Muscle layer of duodenum (tissue), 2 donors: Measurements from ENCODE around the gene CSF2RB.

ENCODE experiments used
- H3K27ac ChIP-seq: one replicate; pipeline ENCODE4 v1.7.0; 2013; ENCODE audit warnings: mild to moderate bottlenecking, low read length
- H3K27me3 ChIP-seq: one replicate; pipeline ENCODE4 v1.7.0; 2013; ENCODE audit warnings: low read depth, mild to moderate bottlenecking, control low read depth, low read length
- H3K36me3 ChIP-seq, 2 donors: one replicate each; pipeline ENCODE4 v1.7.0; 2013; ENCODE audit warnings: low read length in 2 of 2, control low read depth in 1 of 2, mild to moderate bottlenecking in 1 of 2; ENCODE audit not compliant: insufficient read depth in 2 of 2, control insufficient read depth in 1 of 2
- H3K4me1 ChIP-seq, 2 donors: one replicate each; pipeline ENCODE4 v1.7.0; 2013; ENCODE audit warnings: low read length in 2 of 2, mild to moderate bottlenecking in 2 of 2, control low read depth in 1 of 2, moderate library complexity in 1 of 2; ENCODE audit not compliant: insufficient read depth in 2 of 2, control insufficient read depth in 1 of 2
- H3K4me3 ChIP-seq, 2 donors: one replicate each; pipeline ENCODE4 v1.7.0; 2013; ENCODE audit warnings: low read length in 2 of 2, low read depth in 1 of 2, mild to moderate bottlenecking in 1 of 2
- H3K9me3 ChIP-seq, 2 donors: one replicate each; pipeline ENCODE4 v1.7.0; 2013; ENCODE audit warnings: low read length in 2 of 2, control low read depth in 1 of 2, mild to moderate bottlenecking in 1 of 2; ENCODE audit not compliant: control insufficient read depth in 1 of 2
- donor health status: healthy.

CSF2RB gene

DNA sequence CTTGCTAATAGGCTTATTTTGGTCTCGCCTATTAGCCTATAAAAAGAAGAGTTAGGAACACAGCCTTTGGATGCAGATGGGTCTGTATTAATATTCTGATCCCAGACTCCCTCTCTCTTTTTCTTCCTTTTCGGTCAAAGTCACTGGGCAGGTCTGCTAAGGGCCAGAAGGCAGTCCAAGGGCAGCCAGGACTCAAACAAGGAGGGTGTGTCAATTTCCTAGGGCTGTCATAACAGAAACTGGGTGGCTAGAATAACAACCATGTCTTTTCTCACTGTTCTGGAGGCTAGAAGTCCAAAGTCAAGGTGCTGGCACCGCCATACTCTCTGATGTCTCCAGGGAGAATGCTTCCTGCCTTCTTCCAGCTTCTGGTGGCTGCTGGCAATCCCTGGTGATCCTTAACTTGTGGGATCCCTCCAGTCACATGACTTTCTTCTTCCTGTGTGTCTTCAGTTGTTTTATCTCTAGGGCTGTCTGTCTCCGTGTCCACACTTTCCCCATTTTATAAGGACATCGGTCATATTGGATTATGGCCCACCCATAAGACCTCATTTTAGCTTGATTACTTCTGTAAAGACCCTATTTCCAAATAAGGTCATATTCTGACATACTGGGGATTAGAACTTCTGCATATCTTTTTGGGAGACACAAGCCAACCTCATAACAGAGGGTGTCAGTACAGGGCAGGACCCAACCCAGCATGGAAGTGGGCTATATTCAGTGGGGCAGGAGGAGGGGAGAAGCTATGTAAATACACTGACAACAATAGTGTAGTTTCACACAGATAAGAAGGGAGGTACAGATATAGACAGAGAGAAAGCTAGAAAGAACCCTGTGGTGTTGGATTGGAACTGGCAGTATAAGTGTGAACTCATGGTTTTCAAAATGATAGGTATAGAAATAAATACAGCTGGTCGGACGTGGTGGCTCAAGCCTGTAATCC, 5.9 kb upstream of the CSF2RB start:
- Histone ChIP-seq H3K4me3 (no peak overlapping the region), H3K27ac (no peak overlapping the region), H3K9me3 (no peaks in the 10 kb centered on the region), H3K27me3 (no peaks in the 10 kb centered on the region), H3K36me3 (no peaks in the 10 kb centered on the region), H3K4me1 (peaks cover 0 to under 1% of the 10 kb centered on the region in 2 donors)

DNA sequence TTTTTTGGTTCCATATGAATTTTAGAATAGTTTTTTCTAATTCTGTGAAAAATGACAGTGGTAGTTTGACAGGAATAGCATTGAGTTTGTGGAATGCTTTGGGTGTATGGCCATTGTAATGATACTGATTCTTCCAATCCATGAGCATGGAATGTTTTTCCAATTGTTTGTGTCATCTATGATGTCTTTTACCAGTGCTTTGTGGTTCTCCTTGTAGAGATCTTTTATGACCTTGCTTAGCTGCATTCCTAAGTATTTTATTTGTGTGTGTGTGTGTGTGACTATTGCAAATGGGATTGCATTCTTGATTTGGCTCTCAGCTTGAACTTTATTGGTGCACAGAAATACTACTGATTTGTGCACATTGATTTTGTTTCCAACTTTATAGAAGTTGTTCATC, 3.0 kb upstream of the CSF2RB start:
- Histone ChIP-seq H3K36me3 (no peaks in the 10 kb centered on the region), H3K9me3 (no peaks in the 10 kb centered on the region), H3K27me3 (no peaks in the 10 kb centered on the region), H3K4me1 (peaks cover 0 to 6% of the 10 kb centered on the region in 2 donors), H3K4me3 (no peak overlapping the region), H3K27ac (no peak overlapping the region)

DNA sequence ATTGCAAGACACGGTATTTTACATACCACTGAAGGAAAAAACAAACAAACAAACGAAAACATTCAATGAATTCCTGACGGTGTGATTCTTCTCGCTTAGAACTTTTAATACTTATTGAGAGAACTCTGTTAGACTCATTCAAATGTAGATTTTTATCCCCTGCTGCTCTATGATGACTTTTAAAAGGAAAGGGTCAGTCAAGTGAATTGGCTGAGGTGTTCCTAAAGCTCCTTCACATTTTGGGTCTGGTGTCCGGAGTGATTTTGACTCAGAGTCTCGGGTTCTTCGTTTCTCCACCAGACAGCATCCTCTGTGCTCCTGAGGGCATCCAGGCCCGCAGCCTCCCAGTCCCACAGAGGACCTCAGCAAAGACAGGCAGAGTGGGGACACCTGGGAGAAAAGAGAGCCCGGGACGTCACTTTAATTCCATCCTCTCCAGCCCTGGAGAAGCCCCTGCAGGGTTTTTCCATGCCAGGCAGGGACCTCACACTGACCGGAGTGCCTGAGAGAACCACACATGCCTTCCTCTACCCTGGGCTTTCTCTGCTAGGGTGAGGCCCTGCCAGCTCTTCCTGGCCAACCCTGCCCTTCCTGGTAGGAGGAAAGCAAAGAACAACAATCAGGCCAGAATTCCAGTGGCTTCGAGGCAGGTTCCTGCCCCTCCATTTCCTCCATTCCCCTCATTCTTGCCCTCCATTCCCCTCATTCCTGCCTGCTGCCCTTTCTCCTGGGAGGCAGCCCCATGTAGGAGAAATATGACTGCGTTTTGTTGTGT, 1.4 kb upstream of the CSF2RB start:
- no peaks in the 10 kb centered on the region for H3K9me3 ChIP-seq
- no peaks in the 10 kb centered on the region for H3K27me3 ChIP-seq
- H3K4me3 ChIP-seq, result no peak overlapping the region
- no peaks in the 10 kb centered on the region for H3K36me3 ChIP-seq
- H3K4me1 ChIP-seq, result peaks cover 0 to 6% of the 10 kb centered on the region in 2 donors
- H3K27ac ChIP-seq, result no peak overlapping the region

DNA sequence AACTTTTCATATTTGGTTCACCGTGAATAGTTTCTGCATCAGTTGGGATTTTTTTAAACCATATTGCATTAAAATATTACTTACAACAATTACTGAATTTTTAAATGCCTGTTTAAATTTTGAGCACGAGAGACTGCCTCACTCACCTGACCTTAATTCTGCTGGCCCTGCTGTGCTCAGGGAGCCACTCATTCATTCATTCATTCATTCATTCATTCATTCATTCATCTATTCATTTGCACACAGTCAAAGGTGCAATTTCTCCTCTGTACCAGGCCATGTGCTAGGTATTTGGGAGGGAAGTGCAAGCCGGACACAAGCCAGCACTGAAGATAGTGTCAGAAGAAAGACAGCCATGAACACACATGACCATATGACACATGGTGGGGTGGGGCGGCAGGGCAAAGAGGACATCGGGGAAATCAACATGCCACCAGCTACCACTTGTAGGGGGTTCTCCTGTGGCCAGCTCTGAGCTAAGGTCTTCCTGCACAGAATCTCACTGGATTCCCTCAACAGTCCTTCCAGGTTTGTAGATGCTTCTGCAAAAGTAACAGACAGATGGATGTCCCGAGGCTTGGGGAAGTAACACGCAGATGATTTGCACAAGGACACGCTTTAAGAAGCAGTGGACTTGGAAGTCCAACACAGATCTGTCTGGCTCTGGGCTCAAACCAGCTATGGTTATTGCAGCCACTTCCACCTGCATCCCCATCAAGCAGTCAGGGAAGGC, 568 bp upstream of the CSF2RB start:
- Histone ChIP-seq H3K4me3 (peak overlapping the region in 1 of 2 donors; percentile 50), H3K4me1 (peaks cover 0 to 6% of the 10 kb centered on the region in 2 donors), H3K9me3 (no peaks in the 10 kb centered on the region), H3K36me3 (no peaks in the 10 kb centered on the region), H3K27ac (no peak overlapping the region), H3K27me3 (no peaks in the 10 kb centered on the region)

DNA sequence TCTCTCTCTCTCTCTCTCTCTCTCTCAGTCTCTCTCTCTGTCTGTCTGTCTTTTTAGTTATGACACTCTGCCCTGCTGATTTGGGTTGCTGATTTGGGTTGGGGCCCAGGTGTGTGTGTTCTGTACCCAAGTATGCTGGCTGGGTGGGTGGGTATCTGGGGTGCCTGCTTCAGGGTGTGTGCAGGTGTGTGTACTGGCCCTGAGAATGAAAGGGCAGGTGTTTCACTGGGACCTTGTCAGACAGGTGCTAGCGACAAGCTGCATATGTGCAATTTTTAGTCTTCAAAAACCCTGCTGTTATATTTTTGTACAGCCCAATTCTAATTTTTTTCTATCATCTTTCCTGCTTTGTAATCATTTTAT, 943 bp downstream of the CSF2RB start:
- peak overlapping the region; percentile 49 to 50 for H3K4me3 ChIP-seq
- no peaks in the 10 kb centered on the region for H3K36me3 ChIP-seq
- no peaks in the 10 kb centered on the region for H3K27me3 ChIP-seq
- H3K27ac ChIP-seq, result no peak overlapping the region
- peaks cover 0 to 4% of the 10 kb centered on the region in 2 donors for H3K9me3 ChIP-seq
- peaks cover 0 to 6% of the 10 kb centered on the region in 2 donors for H3K4me1 ChIP-seq

DNA sequence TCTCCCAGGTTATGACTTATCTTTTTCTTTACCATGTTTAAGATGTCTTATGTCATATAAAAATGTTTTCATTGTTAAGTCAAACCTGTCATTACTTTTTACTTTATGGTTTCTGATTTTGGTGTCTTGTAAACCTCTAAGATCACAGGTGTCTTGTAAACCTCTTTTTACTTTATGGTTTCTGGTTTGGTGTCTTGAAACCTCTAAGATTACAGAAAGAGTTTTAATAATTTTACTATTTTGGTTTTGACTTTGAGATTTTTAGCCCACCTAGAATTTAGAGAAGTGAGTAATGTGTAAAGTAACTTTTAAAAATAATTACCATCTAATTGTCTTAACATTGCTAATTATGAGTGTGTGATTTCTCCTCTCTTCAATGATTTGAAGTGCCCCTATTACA, 2.6 kb downstream of the CSF2RB start:
- H3K4me1 ChIP-seq, result peaks cover 0 to 6% of the 10 kb centered on the region in 2 donors
- no peak overlapping the region for H3K4me3 ChIP-seq
- peaks cover 0 to 4% of the 10 kb centered on the region in 2 donors for H3K9me3 ChIP-seq
- no peak overlapping the region for H3K27ac ChIP-seq
- H3K36me3 ChIP-seq, result no peaks in the 10 kb centered on the region
- H3K27me3 ChIP-seq, result no peaks in the 10 kb centered on the region

DNA sequence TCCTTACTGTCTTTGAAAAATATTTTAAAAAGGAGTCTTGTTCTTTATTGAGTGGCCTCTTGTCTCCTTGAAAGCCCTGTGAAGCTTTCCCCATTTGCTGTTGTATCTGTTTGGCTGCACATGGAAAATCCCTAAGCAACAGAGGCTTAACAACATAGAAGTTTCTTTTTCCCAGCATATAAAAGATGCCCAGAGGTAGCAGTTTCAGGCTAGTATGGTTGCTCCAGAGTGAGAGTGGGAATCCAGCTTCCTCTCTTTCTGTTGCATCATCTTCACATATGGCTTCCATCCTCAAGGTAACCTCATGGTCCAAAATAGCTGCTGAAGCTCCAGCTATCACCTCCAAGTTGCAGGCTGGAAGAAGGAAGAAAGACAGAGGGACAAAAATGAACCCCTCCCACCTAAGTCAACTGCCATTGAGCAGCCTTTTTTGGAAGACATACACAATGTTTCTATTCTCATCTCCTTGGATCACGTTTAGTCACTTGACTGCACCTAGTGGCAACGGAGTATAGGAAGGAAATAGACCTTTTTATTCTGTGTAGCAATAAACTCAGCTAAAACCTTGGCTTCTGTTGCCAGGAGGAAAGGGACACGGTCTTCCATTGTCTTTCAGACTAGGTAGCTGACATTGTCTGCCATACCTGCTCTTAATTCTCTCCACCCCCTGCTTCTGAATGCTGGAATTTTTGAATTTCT, 5.3 kb downstream of the CSF2RB start:
- no peak overlapping the region for H3K4me3 ChIP-seq
- H3K36me3 ChIP-seq, result no peaks in the 10 kb centered on the region
- H3K9me3 ChIP-seq, result peaks cover 0 to 4% of the 10 kb centered on the region in 2 donors
- no peak overlapping the region for H3K27ac ChIP-seq
- H3K4me1 ChIP-seq, result peaks cover 0 to 6% of the 10 kb centered on the region in 2 donors
- H3K27me3 ChIP-seq, result no peaks in the 10 kb centered on the region

DNA sequence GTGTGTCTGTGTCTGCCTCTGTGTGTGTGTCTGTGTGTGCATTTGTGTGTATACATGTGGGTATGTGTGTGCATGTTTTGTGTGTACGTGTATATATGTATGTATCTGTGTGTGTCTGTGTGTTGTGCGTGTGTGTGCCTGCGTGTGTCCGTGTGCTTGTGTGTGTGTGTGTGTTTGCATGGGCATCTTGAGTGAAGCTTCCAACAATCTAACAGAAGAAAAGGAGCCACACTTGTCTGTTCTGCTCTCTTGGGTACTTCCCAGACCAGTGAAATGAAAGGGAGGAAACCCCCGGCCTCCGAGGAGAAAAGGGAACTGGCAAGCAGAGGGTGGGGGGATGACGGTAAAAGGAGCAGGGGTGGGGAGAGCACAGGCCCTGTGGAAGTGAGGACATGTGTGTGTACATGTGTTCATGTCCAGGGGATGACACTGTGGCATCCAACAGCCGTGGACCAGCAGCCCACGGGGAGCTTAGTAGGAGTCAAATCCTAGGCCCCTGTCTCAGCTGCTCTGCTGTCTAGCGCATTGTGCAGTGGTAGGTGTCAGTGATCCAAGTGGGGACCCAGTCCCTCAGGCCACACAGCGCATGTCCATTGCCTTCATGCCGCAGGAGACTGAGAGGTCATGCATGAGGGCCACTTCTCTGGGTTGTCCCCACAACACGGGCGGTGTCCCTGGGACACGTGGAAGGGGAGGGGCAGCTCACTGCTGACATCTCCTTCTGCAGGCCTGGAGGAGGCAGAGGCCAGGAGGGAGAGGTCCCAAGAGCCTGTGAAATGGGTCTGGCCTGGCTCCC, 8.1 kb downstream of the CSF2RB start:
- peaks cover 0 to 6% of the 10 kb centered on the region in 2 donors for H3K4me1 ChIP-seq
- peaks cover 0 to 4% of the 10 kb centered on the region in 2 donors for H3K9me3 ChIP-seq
- H3K27me3 ChIP-seq, result no peaks in the 10 kb centered on the region
- no peak overlapping the region for H3K27ac ChIP-seq
- no peak overlapping the region for H3K4me3 ChIP-seq
- peaks cover 0 to 2% of the 10 kb centered on the region in 2 donors for H3K36me3 ChIP-seq

DNA sequence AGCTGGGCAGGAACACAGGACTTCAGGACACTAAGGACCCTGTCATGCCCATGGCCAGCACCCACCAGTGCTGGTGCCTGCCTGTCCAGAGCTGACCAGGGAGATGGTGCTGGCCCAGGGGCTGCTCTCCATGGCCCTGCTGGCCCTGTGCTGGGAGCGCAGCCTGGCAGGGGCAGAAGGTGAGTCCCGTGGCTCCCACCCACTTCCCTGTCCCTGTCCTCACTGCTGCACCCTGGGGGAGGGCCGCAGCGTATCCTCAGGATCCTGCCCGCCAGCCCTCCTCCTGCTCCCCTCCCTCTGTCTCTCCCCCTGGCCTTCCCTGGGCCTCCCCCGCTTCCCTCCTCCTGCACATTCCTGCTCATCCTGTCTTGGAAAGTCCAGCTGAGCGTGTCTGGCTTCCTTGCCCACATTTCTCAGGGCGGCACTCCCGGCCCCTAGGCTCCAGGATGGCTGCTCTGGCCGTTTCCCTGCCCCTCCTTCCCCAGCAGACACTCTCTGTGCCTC, 8.7 kb downstream of the CSF2RB start:
- H3K36me3 ChIP-seq, result peaks cover 0 to 2% of the 10 kb centered on the region in 2 donors
- no peak overlapping the region for H3K27ac ChIP-seq

DNA sequence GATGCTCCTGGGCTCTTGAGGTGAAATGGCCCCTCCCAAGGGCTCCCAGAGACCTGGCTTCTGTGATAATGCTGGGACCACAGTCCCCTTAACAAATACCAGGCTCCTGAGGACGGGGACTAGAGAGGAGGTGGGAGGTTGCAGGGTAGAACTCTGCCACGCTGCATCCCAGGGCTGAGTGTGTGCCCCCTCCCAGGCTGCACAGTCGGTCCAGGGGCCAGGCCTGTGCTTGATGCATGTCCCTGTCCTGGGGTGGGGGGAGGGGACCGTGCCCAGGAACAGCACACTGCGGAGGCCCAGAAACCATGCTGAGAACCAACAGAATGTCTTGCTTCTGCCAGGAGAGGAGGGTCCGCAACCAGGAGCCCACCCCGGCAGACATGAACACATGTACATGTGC, 9.3 kb downstream of the CSF2RB start:
- H3K27me3 ChIP-seq, result no peaks in the 10 kb centered on the region

More for the DNA sequence above, 8.7 kb downstream of the CSF2RB start:
- Histone ChIP-seq H3K4me3 (no peak overlapping the region), H3K27me3 (no peaks in the 10 kb centered on the region), H3K9me3 (peaks cover 0 to 4% of the 10 kb centered on the region in 2 donors), H3K4me1 (peaks cover 0 to 6% of the 10 kb centered on the region in 2 donors)

More for the DNA sequence above, 9.3 kb downstream of the CSF2RB start:
- peaks cover 0 to 2% of the 10 kb centered on the region in 2 donors for H3K36me3 ChIP-seq
- no peak overlapping the region for H3K27ac ChIP-seq
- no peak overlapping the region for H3K4me3 ChIP-seq
- peaks cover 0 to 6% of the 10 kb centered on the region in 2 donors for H3K4me1 ChIP-seq
- H3K9me3 ChIP-seq, result peaks cover 0 to 4% of the 10 kb centered on the region in 2 donors
